WTC11 (cell line): ENCODE measurements around the gene TRIP13. TPM values are rescaled to one million over a fixed set of nuclear protein-coding genes. Genes with fewer than 3 reads are reported as not detected.

ENCODE experiments used
- ATAC-seq: fragments of 200-7000 bp; cut with Tn5 transposase; 2 replicates; pipeline ENCODE4 v1.10.0; 2021; ENCODE audit warnings: mild to moderate bottlenecking, moderate library complexity
- CTCF ChIA-PET: fragments of 300-600 bp; sonication (Branson Sonifier 250); formaldehyde crosslinking; loops from one replicate; lab custom pipeline; 2021; ENCODE audit warnings: antibody characterized with exemption; lab: Charles Lee
- POLR2A ChIA-PET: fragments of 350-600 bp; sonication (Branson Sonifier 250); formaldehyde crosslinking; loops from one replicate; lab custom pipeline; 2021; ENCODE audit warnings: antibody characterized with exemption; lab: Charles Lee
- DNase-seq: peaks from one replicate; pipeline ENCODE4 v3.0.0; 2021; ENCODE audit warnings: low spot score
- H3K27ac Mint-ChIP-seq: 2 replicates; pipeline ENCODE4 v1.8.0; 2021; ENCODE audit warnings: mixed read lengths
- H3K27me3 Mint-ChIP-seq: 2 replicates; pipeline ENCODE4 v1.8.0; 2021; ENCODE audit warnings: low read depth, mild to moderate bottlenecking, moderate library complexity, mixed read lengths
- H3K36me3 Mint-ChIP-seq: 2 replicates; pipeline ENCODE4 v1.8.0; 2021; ENCODE audit warnings: mixed read lengths
- H3K4me1 Mint-ChIP-seq: 2 replicates; pipeline ENCODE4 v1.8.0; 2022; ENCODE audit warnings: mixed read lengths
- H3K4me3 Mint-ChIP-seq: 2 replicates; pipeline ENCODE4 v1.8.0; 2021; ENCODE audit warnings: mild to moderate bottlenecking, moderate library complexity, mixed read lengths
- H3K9me3 Mint-ChIP-seq: 2 replicates; pipeline ENCODE4 v1.8.0; 2021; ENCODE audit warnings: mixed read lengths
- AR ChIP-seq: fragments of 250-450 bp; sonication (Bioruptor Pico); IDR thresholded peaks from 2 replicates; pipeline ENCODE4 v1.9.0; 2021; ENCODE audit warnings: mild to moderate bottlenecking
- ATF1 ChIP-seq: sonication (generic); formaldehyde crosslinking; IDR thresholded peaks from 2 replicates; pipeline ENCODE4 v1.8.1; 2023; ENCODE audit warnings: mild to moderate bottlenecking, moderate library complexity, missing genetic modification reagents
- CREM ChIP-seq: sonication (generic); formaldehyde crosslinking; IDR thresholded peaks from 2 replicates; pipeline ENCODE4 v1.8.1; 2022; ENCODE audit warnings: mild to moderate bottlenecking, missing genetic modification reagents, moderate library complexity
- EMX1 ChIP-seq: fragments of 250-450 bp; sonication (Bioruptor Pico); IDR thresholded peaks from 2 replicates; pipeline ENCODE4 v1.8.0; 2021; ENCODE audit warnings: mild to moderate bottlenecking
- ETV6 ChIP-seq: sonication (generic); formaldehyde crosslinking; IDR thresholded peaks from 2 replicates; pipeline ENCODE4 v1.8.1; 2022; ENCODE audit warnings: mild to moderate bottlenecking, missing genetic modification reagents
- GABPB1 ChIP-seq: sonication (generic); formaldehyde crosslinking; IDR thresholded peaks from 2 replicates; pipeline ENCODE4 v1.8.1; 2023; ENCODE audit warnings: mild to moderate bottlenecking, missing genetic modification reagents
- MAX ChIP-seq: sonication (generic); formaldehyde crosslinking; IDR thresholded peaks from 2 replicates; pipeline ENCODE4 v1.8.0; 2022; ENCODE audit warnings: mild to moderate bottlenecking, missing genetic modification reagents
- MLX ChIP-seq: sonication (generic); formaldehyde crosslinking; IDR thresholded peaks from 2 replicates; pipeline ENCODE4 v1.8.1; 2023; ENCODE audit warnings: mild to moderate bottlenecking, missing genetic modification reagents, moderate library complexity
- MXD4 ChIP-seq: fragments of 250-450 bp; sonication (Bioruptor Pico); IDR thresholded peaks from 2 replicates; pipeline ENCODE4 v1.8.0; 2021; ENCODE audit warnings: mild to moderate bottlenecking, moderate library complexity, borderline replicate concordance
- MYBL2 ChIP-seq: sonication (generic); formaldehyde crosslinking; IDR thresholded peaks from 2 replicates; pipeline ENCODE4 v1.8.1; 2023; ENCODE audit warnings: mild to moderate bottlenecking, moderate library complexity, missing genetic modification reagents
- NFE2L1 ChIP-seq: sonication (generic); formaldehyde crosslinking; IDR thresholded peaks from 2 replicates; pipeline ENCODE4 v1.8.1; 2023; ENCODE audit warnings: missing genetic modification reagents
- NR2C2 ChIP-seq: sonication (generic); formaldehyde crosslinking; IDR thresholded peaks from 2 replicates; pipeline ENCODE4 v1.8.0; 2022; ENCODE audit warnings: mild to moderate bottlenecking, missing genetic modification reagents
- NR3C1 ChIP-seq: sonication (generic); formaldehyde crosslinking; conservative IDR thresholded peaks from 2 replicates; pipeline ENCODE4 v1.8.1; 2023; ENCODE audit warnings: low read depth, mild to moderate bottlenecking, missing genetic modification reagents
- PREB ChIP-seq: sonication (generic); formaldehyde crosslinking; IDR thresholded peaks from 2 replicates; pipeline ENCODE4 v1.8.1; 2022; ENCODE audit warnings: mild to moderate bottlenecking, missing genetic modification reagents, moderate library complexity, borderline replicate concordance
- PRRX2 ChIP-seq: fragments of 250-450 bp; sonication (Bioruptor Pico); IDR thresholded peaks from 2 replicates; pipeline ENCODE4 v1.8.0; 2021; ENCODE audit warnings: mild to moderate bottlenecking
- RORB ChIP-seq: fragments of 250-450 bp; sonication (Bioruptor Pico); IDR thresholded peaks from 2 replicates; pipeline ENCODE4 v1.9.0; 2021; ENCODE audit warnings: mild to moderate bottlenecking
- ZBTB21 ChIP-seq: sonication (generic); formaldehyde crosslinking; IDR thresholded peaks from 2 replicates; pipeline ENCODE4 v1.8.1; 2023; ENCODE audit warnings: mild to moderate bottlenecking, missing genetic modification reagents, borderline replicate concordance
- ZNF396 ChIP-seq: fragments of 250-450 bp; sonication (Bioruptor Pico); IDR thresholded peaks from 2 replicates; pipeline ENCODE4 v1.8.0; 2021; ENCODE audit warnings: mild to moderate bottlenecking, moderate library complexity, borderline replicate concordance
- ZNF423 ChIP-seq: fragments of 250-450 bp; sonication (Bioruptor Pico); IDR thresholded peaks from 2 replicates; pipeline ENCODE4 v2.1.2; 2022; ENCODE audit warnings: mild to moderate bottlenecking, moderate library complexity
- total RNA-seq: library from RNA; stranded (reverse); gene quantifications from 3 replicates; pipeline ENCODE4 v1.2.3, GENCODE V29; 2021
- TF ChIP-seq, protein P1 (sequence below): sonication (generic); formaldehyde crosslinking; IDR thresholded peaks from 2 replicates; pipeline ENCODE4 v1.8.0; 2023; ENCODE audit warnings: missing genetic modification reagents
- TF ChIP-seq, protein P2 (sequence below): sonication (generic); formaldehyde crosslinking; IDR thresholded peaks from 2 replicates; pipeline ENCODE4 v1.8.1; 2023; ENCODE audit warnings: mild to moderate bottlenecking, missing genetic modification reagents, moderate library complexity

TRIP13 gene
- total RNA-seq, 1 experiment from 2014 or later, result 33.7 TPM

- H3K4me3 Mint-ChIP-seq, result no peak overlapping the region
- H3K9me3 Mint-ChIP-seq, result no peaks in the 10 kb centered on the region
- ChIA-PET CTCF (no interaction called here), POLR2A (no interaction called here)
- no peaks in the 10 kb centered on the region for H3K4me1 Mint-ChIP-seq
- no peaks in the 10 kb centered on the region; the same call in 1 of the 2 replicates for H3K27me3 Mint-ChIP-seq
- no peak for TF ChIP-seq NR3C1
- TF ChIP-seq, protein P1, sequence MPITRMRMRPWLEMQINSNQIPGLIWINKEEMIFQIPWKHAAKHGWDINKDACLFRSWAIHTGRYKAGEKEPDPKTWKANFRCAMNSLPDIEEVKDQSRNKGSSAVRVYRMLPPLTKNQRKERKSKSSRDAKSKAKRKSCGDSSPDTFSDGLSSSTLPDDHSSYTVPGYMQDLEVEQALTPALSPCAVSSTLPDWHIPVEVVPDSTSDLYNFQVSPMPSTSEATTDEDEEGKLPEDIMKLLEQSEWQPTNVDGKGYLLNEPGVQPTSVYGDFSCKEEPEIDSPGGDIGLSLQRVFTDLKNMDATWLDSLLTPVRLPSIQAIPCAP, result no peak
- no peak for TF ChIP-seq GABPB1
- TF ChIP-seq, protein P2, sequence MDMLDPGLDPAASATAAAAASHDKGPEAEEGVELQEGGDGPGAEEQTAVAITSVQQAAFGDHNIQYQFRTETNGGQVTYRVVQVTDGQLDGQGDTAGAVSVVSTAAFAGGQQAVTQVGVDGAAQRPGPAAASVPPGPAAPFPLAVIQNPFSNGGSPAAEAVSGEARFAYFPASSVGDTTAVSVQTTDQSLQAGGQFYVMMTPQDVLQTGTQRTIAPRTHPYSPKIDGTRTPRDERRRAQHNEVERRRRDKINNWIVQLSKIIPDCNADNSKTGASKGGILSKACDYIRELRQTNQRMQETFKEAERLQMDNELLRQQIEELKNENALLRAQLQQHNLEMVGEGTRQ (CRISPR knock-in tag), result no peak
- TF ChIP-seq NR2C2 (CRISPR knock-in tag), result no peak
- no peak for TF ChIP-seq RORB (CRISPR knock-in tag)
- TF ChIP-seq MYBL2, result no peak
- peaks cover 5% of the 10 kb centered on the region for H3K36me3 Mint-ChIP-seq
- DNase-seq, result no peak
- no peak for ATAC-seq
- H3K27ac Mint-ChIP-seq, result peak overlapping the region; percentile 73; the same call in 1 of the 2 replicates
Observed at GRCh38 chr5:858726-859125, 34.0 kb upstream of the TRIP13 start.

- no peaks in the 10 kb centered on the region for H3K27me3 Mint-ChIP-seq
- ATAC-seq, result no peak
- TF ChIP-seq MLX (CRISPR knock-in tag) (no peak), CREM (CRISPR knock-in tag) (no peak), ATF1 (CRISPR knock-in tag) (no peak), ZNF396 (no peak), ZNF423 (CRISPR knock-in tag) (no peak), ETV6 (no peak), EMX1 (CRISPR knock-in tag) (no peak), MAX (CRISPR knock-in tag) (no peak), ZBTB21 (no peak), PRRX2 (CRISPR knock-in tag) (no peak), NR3C1 (no peak), PREB (CRISPR knock-in tag) (no peak)
- ChIA-PET CTCF (no interaction called here), POLR2A (no interaction called here)
- H3K36me3 Mint-ChIP-seq, result peaks cover 11% of the 10 kb centered on the region
- H3K27ac Mint-ChIP-seq, result 0 out of 2 replicates have a peak overlapping the region, but pooled peaks have one; percentile 19
- no peak for DNase-seq
- H3K4me1 Mint-ChIP-seq, result no peaks in the 10 kb centered on the region
- H3K4me3 Mint-ChIP-seq, result no peak overlapping the region
- H3K9me3 Mint-ChIP-seq, result no peaks in the 10 kb centered on the region
Observed at GRCh38 chr5:859391-859790, 33.3 kb upstream of the TRIP13 start.

- ChIA-PET POLR2A (no interaction called here), CTCF (no interaction called here)
- Mint-ChIP-seq H3K27ac (no peak overlapping the region), H3K9me3 (no peaks in the 10 kb centered on the region), H3K4me1 (no peaks in the 10 kb centered on the region), H3K4me3 (no peak overlapping the region), H3K36me3 (peaks cover 16% of the 10 kb centered on the region), H3K27me3 (no peaks in the 10 kb centered on the region)
- no peak for DNase-seq
- no peak for ATAC-seq
- TF ChIP-seq NFE2L1 (CRISPR knock-in tag) (no peak), AR (no peak), MXD4 (no peak)
Observed at GRCh38 chr5:859798-860296, 32.8 kb upstream of the TRIP13 start.
